ENCODE measurements around the gene ELFN1.

Gene ELFN1

GRCh38 chr7:1632506-1632905, 37.6 kb upstream of the ELFN1 start:
- Histone ChIP-seq H3K4me3 (ENCODE audit: low read length in 2 of 2) (no peak overlapping the region), H3K27me3 (ENCODE audit: control insufficient read depth in 2 of 2, insufficient read depth in 2 of 2, low read length in 2 of 2) (no peaks in the 10 kb centered on the region), H3K9me3 (ENCODE audit: control insufficient read depth in 2 of 2, low read length in 2 of 2) (peaks cover 0 to 3% of the 10 kb centered on the region in 2 donors), H3K27ac (ENCODE audit: low read depth in 2 of 2, low read length in 2 of 2) (no peak overlapping the region), H3K36me3 (ENCODE audit: control insufficient read depth in 2 of 2, insufficient read depth in 2 of 2, low read length in 2 of 2) (no peaks in the 10 kb centered on the region), H3K9ac (ENCODE audit: low read depth in 1 of 2, low read length in 2 of 2) (no peak overlapping the region), H3K4me1 (ENCODE audit: control insufficient read depth in 2 of 2, insufficient read depth in 2 of 2, low read length in 2 of 2) (no peaks in the 10 kb centered on the region)

GRCh38 chr7:1632916-1633785, 36.9 kb upstream of the ELFN1 start:
- Histone ChIP-seq H3K27ac (ENCODE audit: low read depth in 2 of 2, low read length in 2 of 2) (no peak overlapping the region), H3K9ac (ENCODE audit: low read depth in 1 of 2, low read length in 2 of 2) (no peak overlapping the region), H3K27me3 (ENCODE audit: control insufficient read depth in 2 of 2, insufficient read depth in 2 of 2, low read length in 2 of 2) (no peaks in the 10 kb centered on the region), H3K9me3 (ENCODE audit: control insufficient read depth in 2 of 2, low read length in 2 of 2) (peaks cover 0 to 3% of the 10 kb centered on the region in 2 donors), H3K36me3 (ENCODE audit: control insufficient read depth in 2 of 2, insufficient read depth in 2 of 2, low read length in 2 of 2) (no peaks in the 10 kb centered on the region), H3K4me1 (ENCODE audit: control insufficient read depth in 2 of 2, insufficient read depth in 2 of 2, low read length in 2 of 2) (no peaks in the 10 kb centered on the region), H3K4me3 (ENCODE audit: low read length in 2 of 2) (no peak overlapping the region)

GRCh38 chr7:1635401-1635800, 34.7 kb upstream of the ELFN1 start:
- H3K27ac ChIP-seq (ENCODE audit: low read depth in 2 of 2, low read length in 2 of 2) = no peak overlapping the region
- no peaks in the 10 kb centered on the region for H3K36me3 ChIP-seq (ENCODE audit: control insufficient read depth in 2 of 2, insufficient read depth in 2 of 2, low read length in 2 of 2)
- no peaks in the 10 kb centered on the region for H3K4me1 ChIP-seq (ENCODE audit: control insufficient read depth in 2 of 2, insufficient read depth in 2 of 2, low read length in 2 of 2)
- peaks cover 0 to 3% of the 10 kb centered on the region in 2 donors for H3K9me3 ChIP-seq (ENCODE audit: control insufficient read depth in 2 of 2, low read length in 2 of 2)
- H3K27me3 ChIP-seq (ENCODE audit: control insufficient read depth in 2 of 2, insufficient read depth in 2 of 2, low read length in 2 of 2) = no peaks in the 10 kb centered on the region
- no peak overlapping the region for H3K4me3 ChIP-seq (ENCODE audit: low read length in 2 of 2)
- H3K9ac ChIP-seq (ENCODE audit: low read depth in 1 of 2, low read length in 2 of 2) = no peak overlapping the region

GRCh38 chr7:1637155-1637554, 32.9 kb upstream of the ELFN1 start:
- peaks cover 0 to 3% of the 10 kb centered on the region in 2 donors for H3K9me3 ChIP-seq (ENCODE audit: control insufficient read depth in 2 of 2, low read length in 2 of 2)
- H3K4me1 ChIP-seq (ENCODE audit: control insufficient read depth in 2 of 2, insufficient read depth in 2 of 2, low read length in 2 of 2) = no peaks in the 10 kb centered on the region
- H3K27me3 ChIP-seq (ENCODE audit: control insufficient read depth in 2 of 2, insufficient read depth in 2 of 2, low read length in 2 of 2) = no peaks in the 10 kb centered on the region
- H3K36me3 ChIP-seq (ENCODE audit: control insufficient read depth in 2 of 2, insufficient read depth in 2 of 2, low read length in 2 of 2) = no peaks in the 10 kb centered on the region
- H3K4me3 ChIP-seq (ENCODE audit: low read length in 2 of 2) = no peak overlapping the region
- H3K9ac ChIP-seq (ENCODE audit: low read depth in 1 of 2, low read length in 2 of 2) = no peak overlapping the region
- no peak overlapping the region for H3K27ac ChIP-seq (ENCODE audit: low read depth in 2 of 2, low read length in 2 of 2)

- Histone ChIP-seq H3K4me3 (ENCODE audit: low read length in 2 of 2) (no peak overlapping the region), H3K36me3 (ENCODE audit: control insufficient read depth in 2 of 2, insufficient read depth in 2 of 2, low read length in 2 of 2) (no peaks in the 10 kb centered on the region), H3K27me3 (ENCODE audit: control insufficient read depth in 2 of 2, insufficient read depth in 2 of 2, low read length in 2 of 2) (no peaks in the 10 kb centered on the region), H3K27ac (ENCODE audit: low read depth in 2 of 2, low read length in 2 of 2) (no peak overlapping the region), H3K9me3 (ENCODE audit: control insufficient read depth in 2 of 2, low read length in 2 of 2) (peaks cover 0 to 3% of the 10 kb centered on the region in 2 donors), H3K9ac (ENCODE audit: low read depth in 1 of 2, low read length in 2 of 2) (no peak overlapping the region), H3K4me1 (ENCODE audit: control insufficient read depth in 2 of 2, insufficient read depth in 2 of 2, low read length in 2 of 2) (no peaks in the 10 kb centered on the region)
These were observed 31.8 kb upstream of the ELFN1 start for GRCh38 chr7:1638215-1638661.

GRCh38 chr7:1639071-1639470, 31.0 kb upstream of the ELFN1 start:
- no peaks in the 10 kb centered on the region for H3K4me1 ChIP-seq (ENCODE audit: control insufficient read depth in 2 of 2, insufficient read depth in 2 of 2, low read length in 2 of 2)
- H3K27me3 ChIP-seq (ENCODE audit: control insufficient read depth in 2 of 2, insufficient read depth in 2 of 2, low read length in 2 of 2) = no peaks in the 10 kb centered on the region
- H3K27ac ChIP-seq (ENCODE audit: low read depth in 2 of 2, low read length in 2 of 2) = no peak overlapping the region
- H3K9ac ChIP-seq (ENCODE audit: low read depth in 1 of 2, low read length in 2 of 2) = no peak overlapping the region
- H3K4me3 ChIP-seq (ENCODE audit: low read length in 2 of 2) = no peak overlapping the region
- peaks cover 0 to 3% of the 10 kb centered on the region in 2 donors for H3K9me3 ChIP-seq (ENCODE audit: control insufficient read depth in 2 of 2, low read length in 2 of 2)
- H3K36me3 ChIP-seq (ENCODE audit: control insufficient read depth in 2 of 2, insufficient read depth in 2 of 2, low read length in 2 of 2) = no peaks in the 10 kb centered on the region

GRCh38 chr7:1639532-1640175, 30.4 kb upstream of the ELFN1 start:
- Histone ChIP-seq H3K27ac (ENCODE audit: low read depth in 2 of 2, low read length in 2 of 2) (no peak overlapping the region), H3K9ac (ENCODE audit: low read depth in 1 of 2, low read length in 2 of 2) (no peak overlapping the region), H3K4me1 (ENCODE audit: control insufficient read depth in 2 of 2, insufficient read depth in 2 of 2, low read length in 2 of 2) (no peaks in the 10 kb centered on the region), H3K27me3 (ENCODE audit: control insufficient read depth in 2 of 2, insufficient read depth in 2 of 2, low read length in 2 of 2) (no peaks in the 10 kb centered on the region), H3K36me3 (ENCODE audit: control insufficient read depth in 2 of 2, insufficient read depth in 2 of 2, low read length in 2 of 2) (no peaks in the 10 kb centered on the region), H3K4me3 (ENCODE audit: low read length in 2 of 2) (no peak overlapping the region), H3K9me3 (ENCODE audit: control insufficient read depth in 2 of 2, low read length in 2 of 2) (peaks cover 0 to 3% of the 10 kb centered on the region in 2 donors)

- Histone ChIP-seq H3K4me3 (ENCODE audit: low read length in 2 of 2) (no peak overlapping the region), H3K9me3 (ENCODE audit: control insufficient read depth in 2 of 2, low read length in 2 of 2) (peaks cover 0 to 3% of the 10 kb centered on the region in 2 donors), H3K27ac (ENCODE audit: low read depth in 2 of 2, low read length in 2 of 2) (no peak overlapping the region), H3K36me3 (ENCODE audit: control insufficient read depth in 2 of 2, insufficient read depth in 2 of 2, low read length in 2 of 2) (no peaks in the 10 kb centered on the region), H3K4me1 (ENCODE audit: control insufficient read depth in 2 of 2, insufficient read depth in 2 of 2, low read length in 2 of 2) (no peaks in the 10 kb centered on the region), H3K27me3 (ENCODE audit: control insufficient read depth in 2 of 2, insufficient read depth in 2 of 2, low read length in 2 of 2) (no peaks in the 10 kb centered on the region), H3K9ac (ENCODE audit: low read depth in 1 of 2, low read length in 2 of 2) (no peak overlapping the region)
These were observed 29.5 kb upstream of the ELFN1 start for GRCh38 chr7:1640376-1641172.

- no peaks in the 10 kb centered on the region for H3K36me3 ChIP-seq (ENCODE audit: control insufficient read depth in 2 of 2, insufficient read depth in 2 of 2, low read length in 2 of 2)
- no peaks in the 10 kb centered on the region for H3K4me1 ChIP-seq (ENCODE audit: control insufficient read depth in 2 of 2, insufficient read depth in 2 of 2, low read length in 2 of 2)
- peaks cover 0 to 3% of the 10 kb centered on the region in 2 donors for H3K9me3 ChIP-seq (ENCODE audit: control insufficient read depth in 2 of 2, low read length in 2 of 2)
- H3K27me3 ChIP-seq (ENCODE audit: control insufficient read depth in 2 of 2, insufficient read depth in 2 of 2, low read length in 2 of 2) = no peaks in the 10 kb centered on the region
- no peak overlapping the region for H3K9ac ChIP-seq (ENCODE audit: low read depth in 1 of 2, low read length in 2 of 2)
- H3K4me3 ChIP-seq (ENCODE audit: low read length in 2 of 2) = no peak overlapping the region
- no peak overlapping the region for H3K27ac ChIP-seq (ENCODE audit: low read depth in 2 of 2, low read length in 2 of 2)
These were observed 28.9 kb upstream of the ELFN1 start for GRCh38 chr7:1641173-1641572.

Measured in mucosa of rectum (tissue), 2 donors.